Kidney (tissue), 14 donors: Measurements from ENCODE around the gene MX1. TPM values are rescaled to one million over a fixed set of nuclear protein-coding genes. Genes with fewer than 3 reads are reported as not detected.

Experiments used
- DNase-seq, 5 donors: peaks; one replicate each; pipeline ENCODE4 v3.0.0-alpha.2; 2013 to 2020
- FAIRE-seq: peaks from 2 replicates; lab custom pipeline; 2012; peaks lifted over from hg19 to GRCh38; lab: Jason Lieb, UNC
- H3K27ac ChIP-seq, 2 donors: one replicate each; pipeline ENCODE4 v1.7.0; 2013; ENCODE audit warnings: low read depth in 2 of 2, low read length in 2 of 2, inconsistent platforms in 1 of 2
- H3K27me3 ChIP-seq: one replicate; pipeline ENCODE4 v1.7.1; 2013; ENCODE audit warnings: low read length, inconsistent platforms; ENCODE audit not compliant: control insufficient read depth, insufficient read depth
- H3K36me3 ChIP-seq, 3 donors: one replicate each; pipeline versions ENCODE4 v1.7.0 to v1.7.1; 2013; ENCODE audit warnings: low read length in 3 of 3, control low read depth in 1 of 3, inconsistent platforms in 1 of 3; ENCODE audit not compliant: insufficient read depth in 3 of 3, control insufficient read depth in 2 of 3
- H3K4me1 ChIP-seq, 3 donors: one replicate each; pipeline versions ENCODE4 v1.7.0 to v1.7.1; 2013; ENCODE audit warnings: low read length in 3 of 3, inconsistent platforms in 1 of 3, low read depth in 1 of 3; ENCODE audit not compliant: control insufficient read depth in 2 of 3, insufficient read depth in 2 of 3
- H3K4me3 ChIP-seq, 3 donors: one replicate each; pipeline versions ENCODE4 v1.7.0 to v1.8.1; 2013; ENCODE audit warnings: low read length in 3 of 3, control low read depth in 1 of 3, inconsistent platforms in 1 of 3
- H3K9ac ChIP-seq, 3 donors: one replicate each; pipeline versions ENCODE4 v1.7.0 to v1.7.1; 2013; ENCODE audit warnings: low read length in 3 of 3, control low read depth in 1 of 3, inconsistent platforms in 1 of 3
- H3K9me3 ChIP-seq, 3 donors: one replicate each; pipeline versions ENCODE4 v1.7.0 to v1.7.1; 2013; ENCODE audit warnings: low read length in 3 of 3, control low read depth in 1 of 3, inconsistent platforms in 1 of 3; ENCODE audit not compliant: control insufficient read depth in 2 of 3, insufficient read depth in 1 of 3
- intact Hi-C: fragments of 100-400 bp; cut with DNase I; formaldehyde crosslinking; loops from one replicate; pipeline ENCODE4 v1.11.1; 2022
- polyA plus RNA-seq: library from polyadenylated mRNA; stranded (reverse); fragments of 350-450 nt; fragmentation: Illumina TruSeq; extraction: RNeasy Lipid Tissue Mini Kit (QIAGEN cat#74804); gene quantifications from one replicate; pipeline ENCODE4 v1.2.3, GENCODE V29; 2014; ENCODE audit warnings: low read depth, low replicate concordance; ENCODE audit not compliant: insufficient read depth
- total RNA-seq: library from RNA; stranded (reverse); fragmentation: NEBNext Ultra II Directional; extraction: Animal tissue kit (Norgen Biotek cat#: 25700); gene quantifications from one replicate; pipeline ENCODE4 v1.2.1, GENCODE V29; 2021
- TF ChIP-seq, protein P1 (sequence below): IDR thresholded peaks from 3 replicates; pipeline ENCODE4 v1.5.1; 2012; ENCODE audit warnings: mild to moderate bottlenecking, moderate library complexity, borderline replicate concordance; ENCODE audit not compliant: insufficient read depth; ENCODE audit errors: extremely low read depth
- donor health status: control.
- donor health status: control.
- donor health status: control.
- donor health status: control.
- donor health status: control.
- donor health status: DM: yes; HTN: yes; CAD: no.
- donor health status: Normal renal cell carcinoma (clear cell type).

Gene MX1
- total and polyA plus RNA-seq, 2 donors from 2014 or later = 22.9 to 47.4 TPM

DNA sequence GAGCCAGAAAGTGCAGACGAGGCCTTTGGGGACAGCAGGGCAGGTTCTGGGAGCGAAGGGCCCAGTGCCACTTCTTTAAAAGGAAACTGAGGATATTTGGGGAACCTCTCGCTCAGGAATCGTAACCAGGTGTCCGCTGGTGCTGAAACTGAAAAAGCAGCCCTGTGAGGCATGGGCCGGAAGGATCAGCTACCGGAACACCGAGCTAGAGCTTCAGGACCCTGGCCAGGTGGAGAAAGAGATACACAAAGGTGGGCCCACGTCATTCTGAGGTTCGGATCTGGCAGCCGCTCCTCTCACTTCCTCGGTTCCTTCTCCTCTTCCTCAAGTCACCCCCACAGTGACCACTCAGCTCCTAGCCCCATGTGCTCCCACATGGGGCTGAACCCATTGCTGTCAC lies 46.1 kb upstream of the MX1 start:
- intact Hi-C loops = no loop called here

DNA sequence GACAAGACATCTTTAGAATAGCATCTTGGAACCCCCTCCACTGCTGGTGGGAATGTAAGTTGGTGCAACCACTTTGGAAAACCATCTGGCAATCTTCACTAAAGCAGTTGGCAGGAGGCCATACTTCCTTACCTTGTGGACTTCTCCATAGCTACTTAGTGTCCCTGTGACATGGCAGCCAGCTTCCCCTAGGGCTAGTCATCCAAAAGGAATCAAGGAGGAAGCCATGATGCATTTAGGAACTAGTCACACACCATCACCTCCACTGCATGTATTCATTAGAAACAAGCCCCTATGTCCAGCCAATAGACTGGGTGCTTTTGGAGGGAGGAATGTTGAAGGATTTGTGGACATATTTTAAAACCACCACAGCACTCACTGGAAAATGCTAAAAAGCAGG lies 44.3 kb upstream of the MX1 start:
- FAIRE-seq = no peak
- no peaks in the 10 kb centered on the region for H3K36me3 ChIP-seq

More for the DNA sequence above, 46.1 kb upstream of the MX1 start:
- H3K9me3 ChIP-seq = no peaks in the 10 kb centered on the region
- TF ChIP-seq, protein P1, sequence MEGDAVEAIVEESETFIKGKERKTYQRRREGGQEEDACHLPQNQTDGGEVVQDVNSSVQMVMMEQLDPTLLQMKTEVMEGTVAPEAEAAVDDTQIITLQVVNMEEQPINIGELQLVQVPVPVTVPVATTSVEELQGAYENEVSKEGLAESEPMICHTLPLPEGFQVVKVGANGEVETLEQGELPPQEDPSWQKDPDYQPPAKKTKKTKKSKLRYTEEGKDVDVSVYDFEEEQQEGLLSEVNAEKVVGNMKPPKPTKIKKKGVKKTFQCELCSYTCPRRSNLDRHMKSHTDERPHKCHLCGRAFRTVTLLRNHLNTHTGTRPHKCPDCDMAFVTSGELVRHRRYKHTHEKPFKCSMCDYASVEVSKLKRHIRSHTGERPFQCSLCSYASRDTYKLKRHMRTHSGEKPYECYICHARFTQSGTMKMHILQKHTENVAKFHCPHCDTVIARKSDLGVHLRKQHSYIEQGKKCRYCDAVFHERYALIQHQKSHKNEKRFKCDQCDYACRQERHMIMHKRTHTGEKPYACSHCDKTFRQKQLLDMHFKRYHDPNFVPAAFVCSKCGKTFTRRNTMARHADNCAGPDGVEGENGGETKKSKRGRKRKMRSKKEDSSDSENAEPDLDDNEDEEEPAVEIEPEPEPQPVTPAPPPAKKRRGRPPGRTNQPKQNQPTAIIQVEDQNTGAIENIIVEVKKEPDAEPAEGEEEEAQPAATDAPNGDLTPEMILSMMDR = no peak
- FAIRE-seq (no peak), DNase-seq (no peak)
- no peaks in the 10 kb centered on the region for H3K27me3 ChIP-seq
- H3K36me3 ChIP-seq = no peaks in the 10 kb centered on the region
- no peak overlapping the region for H3K27ac ChIP-seq
- H3K9ac ChIP-seq = no peak overlapping the region
- H3K4me1 ChIP-seq = no peaks in the 10 kb centered on the region
- no peak overlapping the region for H3K4me3 ChIP-seq

DNA sequence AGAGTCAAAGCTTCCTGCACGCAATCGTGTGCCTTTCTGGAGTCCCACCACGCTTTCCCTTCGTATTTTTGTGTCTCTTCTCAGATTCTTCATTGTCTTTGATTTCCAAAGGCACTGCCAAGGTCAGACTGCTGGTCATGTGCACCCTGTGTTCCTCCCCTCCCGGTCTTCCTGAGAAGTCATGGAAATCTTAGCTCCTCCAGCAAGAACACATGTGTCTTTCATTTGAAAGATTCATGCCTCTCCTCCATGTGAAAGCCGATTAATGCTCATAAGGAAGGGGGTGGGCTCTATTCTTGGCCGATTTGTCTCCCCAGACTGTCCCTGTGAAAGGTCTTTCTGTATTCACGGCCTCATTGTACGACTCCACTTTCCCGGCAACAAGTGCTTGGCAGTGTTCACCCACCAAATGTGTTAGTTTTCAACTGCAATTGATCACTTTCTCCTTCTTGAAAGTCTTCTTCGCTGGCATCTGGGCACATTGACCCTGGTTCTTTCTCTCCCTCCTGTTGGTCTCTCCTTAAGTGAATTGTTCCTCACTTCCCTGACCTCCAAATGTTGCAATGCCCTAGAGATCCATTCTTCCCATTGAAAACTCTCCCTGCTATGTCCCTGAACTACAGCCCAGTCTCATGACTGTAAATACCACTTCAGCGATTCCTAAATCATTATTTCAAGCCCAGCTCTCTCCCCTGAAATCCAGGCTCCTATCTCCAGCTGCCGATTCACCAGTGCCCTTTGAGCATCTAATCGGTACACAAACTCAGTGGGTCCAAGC lies 38.8 kb upstream of the MX1 start:
- Histone ChIP-seq H3K4me3 (no peak overlapping the region), H3K27ac (no peak overlapping the region), H3K27me3 (no peaks in the 10 kb centered on the region), H3K9me3 (no peaks in the 10 kb centered on the region), H3K36me3 (no peaks in the 10 kb centered on the region), H3K9ac (no peak overlapping the region), H3K4me1 (no peaks in the 10 kb centered on the region)
- DNase-seq = no peak
- TF ChIP-seq, protein P1 = no peak
- intact Hi-C loops = no loop called here
- no peak for FAIRE-seq

More for the DNA sequence above, 44.3 kb upstream of the MX1 start:
- Histone ChIP-seq H3K4me1 (no peaks in the 10 kb centered on the region), H3K27ac (no peak overlapping the region), H3K9me3 (no peaks in the 10 kb centered on the region), H3K27me3 (no peaks in the 10 kb centered on the region), H3K9ac (no peak overlapping the region), H3K4me3 (no peak overlapping the region)
- no peak for DNase-seq
- intact Hi-C loops = no loop called here
- TF ChIP-seq, protein P1 = no peak
